HCT116 (cell line): ENCODE measurements around the gene THUMPD3. TPM values are rescaled to one million over a fixed set of nuclear protein-coding genes. Genes with fewer than 3 reads are reported as not detected.

Experiments
- ATAC-seq: fragments of 200-7000 bp; cut with Tn5 transposase; 2 replicates; pipeline ENCODE4 v1.9.1; 2020; ENCODE audit warnings: mild to moderate bottlenecking, moderate library complexity
- BruUV-seq: library from RNA; stranded (reverse); fragments of 400-500 nt; replicated peaks from 2 replicates; lab custom pipeline; 2021; lab: Mats Ljungman, UMichigan
- CTCF ChIA-PET: fragments of 300-600 bp; sonication (Branson Sonifier 250); formaldehyde crosslinking; loops from one replicate; lab custom pipeline; 2021; ENCODE audit warnings: antibody characterized with exemption; lab: Charles Lee
- POLR2A ChIA-PET: fragments of 300-600, 350-600 bp; sonication (Branson Sonifier 250); formaldehyde crosslinking; loops from one replicate; lab custom pipeline; 2021; ENCODE audit warnings: antibody characterized with exemption; lab: Charles Lee
- RAD21 ChIA-PET, 2 experiments: fragments of 300-600 bp; sonication (Branson Sonifier 250); formaldehyde crosslinking; loops; one replicate each; lab custom pipeline; 2023; ENCODE audit warnings: low total read pairs in 2 of 2; ENCODE audit not compliant: uncharacterized antibody in 2 of 2, unreplicated experiment in 2 of 2, low non-redundant PET in 1 of 2; lab: Charles Lee
- DNase-seq: peaks from one replicate; pipeline ENCODE4 v3.0.0-alpha.2; 2010; ENCODE audit warnings: low read depth, low spot score
- H2AFZ ChIP-seq: fragments of 200-600 bp; shearing (Covaris generic), sonication (generic); 2 replicates; pipeline ENCODE4 v1.6.1; 2017; ENCODE audit warnings: low read depth, mixed run types, mixed read lengths, antibody characterized with exemption, low read length; ENCODE audit not compliant: poor library complexity, severe bottlenecking
- H3K27ac ChIP-seq: 2 replicates; pipeline ENCODE4 v1.5.1; 2012; ENCODE audit warnings: low read depth, low read length
- H3K27me3 ChIP-seq: fragments of 200-600 bp; sonication (generic); 2 replicates; pipeline ENCODE4 v1.6.1; 2016; ENCODE audit warnings: mixed run types, low read length, mixed read lengths; ENCODE audit not compliant: insufficient read depth
- H3K36me3 ChIP-seq, 2 experiments: fragments of 200-500 bp in 1 of 2; fragments of 200-600 bp in 1 of 2; sonication (Bioruptor generic) in 1 of 2; sonication (generic) in 1 of 2; 2 replicates each; pipeline versions ENCODE4 v1.5.1 to v1.6.1; 2014 to 2016; ENCODE audit warnings: low read length in 2 of 2, inconsistent platforms in 1 of 2, mixed read lengths in 1 of 2, mixed run types in 1 of 2; ENCODE audit not compliant: insufficient read depth in 2 of 2, control insufficient read depth in 1 of 2
- H3K4me1 ChIP-seq, 2 experiments: fragments of 200-600 bp in 1 of 2; sonication (generic) in 1 of 2; 2 replicates each; pipeline versions ENCODE4 v1.5.1 to v1.6.1; 2012 to 2017; ENCODE audit warnings: low read length in 2 of 2, inconsistent platforms in 1 of 2, mild to moderate bottlenecking in 1 of 2, mixed read lengths in 1 of 2, mixed run types in 1 of 2, moderate library complexity in 1 of 2; ENCODE audit not compliant: insufficient read depth in 2 of 2, control insufficient read depth in 1 of 2
- H3K4me2 ChIP-seq: fragments of 200-600 bp; sonication (generic); 2 replicates; pipeline ENCODE4 v1.6.1; 2017; ENCODE audit warnings: mixed run types, low read length, mixed read lengths
- H3K4me3 ChIP-seq, 2 experiments: fragments of 200-600 bp in 1 of 2; sonication (generic) in 1 of 2; replicated peaks in 1 of 2; 2 replicates each; pipeline ENCODE4 v1.5.1; 2011 to 2016; ENCODE audit warnings: low read length in 2 of 2, control low read depth in 1 of 2, low read depth in 1 of 2, mild to moderate bottlenecking in 1 of 2, mixed read lengths in 1 of 2, mixed run types in 1 of 2
- H3K79me2 ChIP-seq: fragments of 200-600 bp; sonication (generic); 2 replicates; pipeline ENCODE4 v1.6.1; 2017; ENCODE audit warnings: mild to moderate bottlenecking, mixed run types, low read length, moderate library complexity, mixed read lengths; ENCODE audit not compliant: insufficient read depth
- H3K9ac ChIP-seq: fragments of 200-600 bp; sonication (generic); 2 replicates; pipeline ENCODE4 v1.6.1; 2016; ENCODE audit warnings: low read length, mixed read lengths
- H3K9me2 ChIP-seq: fragments of 200-600 bp; sonication (generic), shearing (Covaris generic); 2 replicates; pipeline ENCODE4 v1.6.1; 2017; ENCODE audit warnings: mixed run types, mild to moderate bottlenecking, moderate library complexity; ENCODE audit not compliant: insufficient read depth
- H3K9me3 ChIP-seq, 2 experiments: fragments of 200-500 bp in 1 of 2; fragments of 200-600 bp in 1 of 2; sonication (Bioruptor generic) in 1 of 2; sonication (generic) in 1 of 2; 2 replicates each; pipeline ENCODE4 v1.6.1; 2014 to 2017; ENCODE audit warnings: low read length in 2 of 2, mixed read lengths in 2 of 2, inconsistent platforms in 1 of 2, low read depth in 1 of 2, mild to moderate bottlenecking in 1 of 2, mixed run types in 1 of 2, moderate library complexity in 1 of 2; ENCODE audit not compliant: control insufficient read depth in 1 of 2, insufficient read depth in 1 of 2
- H4K20me1 ChIP-seq: fragments of 200-600 bp; sonication (generic), shearing (Covaris generic); 2 replicates; pipeline ENCODE4 v1.6.1; 2017; ENCODE audit warnings: mixed run types, mild to moderate bottlenecking, moderate library complexity; ENCODE audit not compliant: insufficient read depth
- CBX3 ChIP-seq: IDR thresholded peaks from 2 replicates; pipeline ENCODE4 v1.6.1; 2012; ENCODE audit warnings: low read depth
- CEBPB ChIP-seq: IDR thresholded peaks from 2 replicates; pipeline ENCODE4 v1.6.1; 2012; ENCODE audit warnings: low read depth
- EGR1 ChIP-seq: IDR thresholded peaks from 2 replicates; pipeline ENCODE4 v1.6.1; 2012; ENCODE audit warnings: low read depth
- ELF1 ChIP-seq: IDR thresholded peaks from 2 replicates; pipeline ENCODE4 v1.6.1; 2012; ENCODE audit warnings: low read depth, borderline replicate concordance
- EZH2 ChIP-seq: fragments of 200-600 bp; sonication (generic); IDR thresholded peaks from 2 replicates; pipeline ENCODE4 v1.6.1; 2017; ENCODE audit warnings: antibody characterized with exemption, mixed run types
- EZH2phosphoT487 ChIP-seq: fragments of 200-600 bp; IDR thresholded peaks from 2 replicates; pipeline ENCODE4 v1.6.1; 2018; ENCODE audit warnings: antibody characterized with exemption, borderline replicate concordance
- FOSL1 ChIP-seq: IDR thresholded peaks from 2 replicates; pipeline ENCODE4 v1.6.1; 2012; ENCODE audit warnings: low read depth
- JUND ChIP-seq: IDR thresholded peaks from 2 replicates; pipeline ENCODE4 v1.6.1; 2012
- POLR2A ChIP-seq: IDR thresholded peaks from 2 replicates; pipeline ENCODE4 v1.7.0; 2011; ENCODE audit warnings: borderline replicate concordance; ENCODE audit not compliant: insufficient read depth, insufficient read length; ENCODE audit errors: extremely low read depth
- POLR2AphosphoS5 ChIP-seq: IDR thresholded peaks from 2 replicates; pipeline ENCODE4 v1.6.1; 2011; ENCODE audit warnings: mild to moderate bottlenecking, low read depth, low read length, moderate library complexity
- RAD21 ChIP-seq: IDR thresholded peaks from 2 replicates; pipeline ENCODE4 v1.6.1; 2012; ENCODE audit warnings: low read depth, mild to moderate bottlenecking
- SIN3A ChIP-seq: IDR thresholded peaks from 2 replicates; pipeline ENCODE4 v1.6.1; 2012; ENCODE audit warnings: low read depth
- SP1 ChIP-seq: IDR thresholded peaks from 2 replicates; pipeline ENCODE4 v1.6.1; 2012; ENCODE audit warnings: low read depth
- SRF ChIP-seq: IDR thresholded peaks from 2 replicates; pipeline ENCODE4 v1.6.1; 2012; ENCODE audit warnings: low read depth
- YY1 ChIP-seq: IDR thresholded peaks from 2 replicates; pipeline ENCODE4 v1.6.1; 2011; ENCODE audit warnings: low read length, low read depth, moderate library complexity, mild to moderate bottlenecking; ENCODE audit not compliant: insufficient replicate concordance; ENCODE audit errors: extremely low read depth
- ZNF274 ChIP-seq: fragments of 200-500 bp; sonication (Bioruptor generic); IDR thresholded peaks from 2 replicates; pipeline ENCODE4 v1.6.1; 2014; ENCODE audit warnings: mild to moderate bottlenecking, low read depth, low read length, inconsistent platforms
- intact Hi-C: fragments of 100-400 bp; cut with micrococcal nuclease; formaldehyde crosslinking; loops from 2 replicates; pipeline ENCODE4 v1.10.0; 2022
- total RNA-seq: library from RNA; stranded (reverse); gene quantifications from one replicate; pipeline ENCODE4 v1.2.1, GENCODE V29; 2021; ENCODE audit not compliant: unreplicated experiment
- TF ChIP-seq, protein P1 (sequence below): IDR thresholded peaks from 2 replicates; pipeline ENCODE4 v1.6.1; 2012
- TF ChIP-seq, protein P2 (sequence below): IDR thresholded peaks from 2 replicates; pipeline ENCODE4 v1.6.1; 2012; ENCODE audit warnings: low read depth
- TF ChIP-seq, protein P3 (sequence below), 3 experiments: fragments of 200-600 bp in 1 of 3; sonication (generic) in 1 of 3; IDR thresholded peaks in 2 of 3; conservative IDR thresholded peaks in 1 of 3; 2 replicates each; pipeline ENCODE4 v1.5.1; 2012 to 2017; ENCODE audit warnings: low read depth in 2 of 3, low read length in 2 of 3, antibody characterized with exemption in 1 of 3, borderline replicate concordance in 1 of 3, control low read depth in 1 of 3, mild to moderate bottlenecking in 1 of 3, mixed read lengths in 1 of 3, mixed run types in 1 of 3, moderate library complexity in 1 of 3; ENCODE audit not compliant: insufficient read depth in 1 of 3
- TF ChIP-seq, protein P4 (sequence below): IDR thresholded peaks from 2 replicates; pipeline ENCODE4 v1.6.1; 2012
- TF ChIP-seq, protein P5 (sequence below): IDR thresholded peaks from 2 replicates; pipeline ENCODE4 v1.6.1; 2011; ENCODE audit warnings: mild to moderate bottlenecking, low read length, moderate library complexity; ENCODE audit not compliant: insufficient replicate concordance; ENCODE audit errors: extremely low read depth

Gene THUMPD3
- total RNA-seq, 1 experiment from 2014 or later = 79.5 TPM

DNA sequence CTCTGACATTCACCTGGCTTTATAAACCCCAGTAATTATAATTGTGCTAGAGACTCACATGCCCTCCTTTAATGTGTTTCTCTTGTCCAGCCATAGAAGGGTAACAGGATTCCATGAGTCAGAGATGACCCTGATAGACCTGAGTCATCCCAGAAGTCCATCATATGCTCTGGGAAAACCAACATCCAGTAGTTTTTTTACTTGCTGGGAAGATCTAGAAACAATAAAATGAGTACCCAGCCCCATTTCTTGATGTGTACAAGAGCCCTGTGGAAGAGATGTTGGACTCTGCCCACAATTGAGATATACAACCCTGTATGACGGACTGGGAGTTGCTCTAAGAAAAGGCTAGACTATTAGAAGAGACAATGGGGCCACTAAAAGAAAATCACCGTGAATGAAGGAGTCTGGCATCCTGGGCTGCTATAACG, 22.4 kb upstream of the THUMPD3 start:
- H3K9ac ChIP-seq = peak overlapping the region; percentile 36
- no peaks in the 10 kb centered on the region for H3K9me2 ChIP-seq
- peak; percentile 47 for DNase-seq
- peak; percentile 85 for ATAC-seq
- H3K4me3 ChIP-seq = peak overlapping the region in 1 of 2 experiments; percentile 19; a peak in 2 of 4 replicates
- no peaks in the 10 kb centered on the region for H3K27me3 ChIP-seq
- H3K79me2 ChIP-seq = no peaks in the 10 kb centered on the region
- peaks cover 10 to 25% of the 10 kb centered on the region in 2 experiments for H3K4me1 ChIP-seq
- H2AFZ ChIP-seq = no peak overlapping the region
- intact Hi-C loops = no loop called here
- peak overlapping the region; percentile 49; the same call in 1 of the 2 replicates for H3K27ac ChIP-seq
- ChIA-PET RAD21 (no interaction called here), CTCF (no interaction called here), POLR2A (no interaction called here)
- no peaks in the 10 kb centered on the region for H4K20me1 ChIP-seq
- BruUV-seq = no TSS peak
- no peaks in the 10 kb centered on the region for H3K9me3 ChIP-seq
- no peaks in the 10 kb centered on the region for H3K36me3 ChIP-seq
- H3K4me2 ChIP-seq = peak overlapping the region; percentile 57
- TF ChIP-seq SRF (peak; percentile 82), SIN3A (no peak), EZH2 (no peak), YY1 (no peak), EZH2phosphoT487 (no peak), SP1 (peak; percentile 61), EGR1 (peak; percentile 36; the same call in 1 of the 2 replicates), RAD21 (no peak), POLR2A (no peak), FOSL1 (peak; percentile 85), CEBPB (0 out of 2 replicates have a peak, but pooled peaks have one; percentile 30), JUND (peak; percentile 77), ELF1 (no peak), POLR2AphosphoS5 (no peak), CBX3 (0 out of 2 replicates have a peak, but pooled peaks have one; percentile 58), ZNF274 (no peak)
- TF ChIP-seq, protein P1, sequence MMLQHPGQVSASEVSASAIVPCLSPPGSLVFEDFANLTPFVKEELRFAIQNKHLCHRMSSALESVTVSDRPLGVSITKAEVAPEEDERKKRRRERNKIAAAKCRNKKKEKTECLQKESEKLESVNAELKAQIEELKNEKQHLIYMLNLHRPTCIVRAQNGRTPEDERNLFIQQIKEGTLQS = no peak
- TF ChIP-seq, protein P2, sequence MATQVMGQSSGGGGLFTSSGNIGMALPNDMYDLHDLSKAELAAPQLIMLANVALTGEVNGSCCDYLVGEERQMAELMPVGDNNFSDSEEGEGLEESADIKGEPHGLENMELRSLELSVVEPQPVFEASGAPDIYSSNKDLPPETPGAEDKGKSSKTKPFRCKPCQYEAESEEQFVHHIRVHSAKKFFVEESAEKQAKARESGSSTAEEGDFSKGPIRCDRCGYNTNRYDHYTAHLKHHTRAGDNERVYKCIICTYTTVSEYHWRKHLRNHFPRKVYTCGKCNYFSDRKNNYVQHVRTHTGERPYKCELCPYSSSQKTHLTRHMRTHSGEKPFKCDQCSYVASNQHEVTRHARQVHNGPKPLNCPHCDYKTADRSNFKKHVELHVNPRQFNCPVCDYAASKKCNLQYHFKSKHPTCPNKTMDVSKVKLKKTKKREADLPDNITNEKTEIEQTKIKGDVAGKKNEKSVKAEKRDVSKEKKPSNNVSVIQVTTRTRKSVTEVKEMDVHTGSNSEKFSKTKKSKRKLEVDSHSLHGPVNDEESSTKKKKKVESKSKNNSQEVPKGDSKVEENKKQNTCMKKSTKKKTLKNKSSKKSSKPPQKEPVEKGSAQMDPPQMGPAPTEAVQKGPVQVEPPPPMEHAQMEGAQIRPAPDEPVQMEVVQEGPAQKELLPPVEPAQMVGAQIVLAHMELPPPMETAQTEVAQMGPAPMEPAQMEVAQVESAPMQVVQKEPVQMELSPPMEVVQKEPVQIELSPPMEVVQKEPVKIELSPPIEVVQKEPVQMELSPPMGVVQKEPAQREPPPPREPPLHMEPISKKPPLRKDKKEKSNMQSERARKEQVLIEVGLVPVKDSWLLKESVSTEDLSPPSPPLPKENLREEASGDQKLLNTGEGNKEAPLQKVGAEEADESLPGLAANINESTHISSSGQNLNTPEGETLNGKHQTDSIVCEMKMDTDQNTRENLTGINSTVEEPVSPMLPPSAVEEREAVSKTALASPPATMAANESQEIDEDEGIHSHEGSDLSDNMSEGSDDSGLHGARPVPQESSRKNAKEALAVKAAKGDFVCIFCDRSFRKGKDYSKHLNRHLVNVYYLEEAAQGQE = no peak
- TF ChIP-seq, protein P3, sequence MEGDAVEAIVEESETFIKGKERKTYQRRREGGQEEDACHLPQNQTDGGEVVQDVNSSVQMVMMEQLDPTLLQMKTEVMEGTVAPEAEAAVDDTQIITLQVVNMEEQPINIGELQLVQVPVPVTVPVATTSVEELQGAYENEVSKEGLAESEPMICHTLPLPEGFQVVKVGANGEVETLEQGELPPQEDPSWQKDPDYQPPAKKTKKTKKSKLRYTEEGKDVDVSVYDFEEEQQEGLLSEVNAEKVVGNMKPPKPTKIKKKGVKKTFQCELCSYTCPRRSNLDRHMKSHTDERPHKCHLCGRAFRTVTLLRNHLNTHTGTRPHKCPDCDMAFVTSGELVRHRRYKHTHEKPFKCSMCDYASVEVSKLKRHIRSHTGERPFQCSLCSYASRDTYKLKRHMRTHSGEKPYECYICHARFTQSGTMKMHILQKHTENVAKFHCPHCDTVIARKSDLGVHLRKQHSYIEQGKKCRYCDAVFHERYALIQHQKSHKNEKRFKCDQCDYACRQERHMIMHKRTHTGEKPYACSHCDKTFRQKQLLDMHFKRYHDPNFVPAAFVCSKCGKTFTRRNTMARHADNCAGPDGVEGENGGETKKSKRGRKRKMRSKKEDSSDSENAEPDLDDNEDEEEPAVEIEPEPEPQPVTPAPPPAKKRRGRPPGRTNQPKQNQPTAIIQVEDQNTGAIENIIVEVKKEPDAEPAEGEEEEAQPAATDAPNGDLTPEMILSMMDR (IDR thresholded peaks at IDR 0.05 in 2 of 3, conservative IDR thresholded peaks at IDR 0.05 in 1 of 3; ENCODE audit: borderline replicate concordance in 1 of 3, insufficient read depth in 1 of 3, low read depth in 2 of 3, low read length in 2 of 3) = no peak
- TF ChIP-seq, protein P4, sequence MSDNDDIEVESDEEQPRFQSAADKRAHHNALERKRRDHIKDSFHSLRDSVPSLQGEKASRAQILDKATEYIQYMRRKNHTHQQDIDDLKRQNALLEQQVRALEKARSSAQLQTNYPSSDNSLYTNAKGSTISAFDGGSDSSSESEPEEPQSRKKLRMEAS = peak; percentile 30; the same call in 1 of the 2 replicates
- TF ChIP-seq, protein P5, sequence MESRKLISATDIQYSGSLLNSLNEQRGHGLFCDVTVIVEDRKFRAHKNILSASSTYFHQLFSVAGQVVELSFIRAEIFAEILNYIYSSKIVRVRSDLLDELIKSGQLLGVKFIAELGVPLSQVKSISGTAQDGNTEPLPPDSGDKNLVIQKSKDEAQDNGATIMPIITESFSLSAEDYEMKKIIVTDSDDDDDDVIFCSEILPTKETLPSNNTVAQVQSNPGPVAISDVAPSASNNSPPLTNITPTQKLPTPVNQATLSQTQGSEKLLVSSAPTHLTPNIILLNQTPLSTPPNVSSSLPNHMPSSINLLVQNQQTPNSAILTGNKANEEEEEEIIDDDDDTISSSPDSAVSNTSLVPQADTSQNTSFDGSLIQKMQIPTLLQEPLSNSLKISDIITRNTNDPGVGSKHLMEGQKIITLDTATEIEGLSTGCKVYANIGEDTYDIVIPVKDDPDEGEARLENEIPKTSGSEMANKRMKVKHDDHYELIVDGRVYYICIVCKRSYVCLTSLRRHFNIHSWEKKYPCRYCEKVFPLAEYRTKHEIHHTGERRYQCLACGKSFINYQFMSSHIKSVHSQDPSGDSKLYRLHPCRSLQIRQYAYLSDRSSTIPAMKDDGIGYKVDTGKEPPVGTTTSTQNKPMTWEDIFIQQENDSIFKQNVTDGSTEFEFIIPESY = no peak
